ENCODE data around the gene EHD1.

GRCh38 chr11:64864135-64864472 lies 14.3 kb downstream of the EHD1 start:
- TF ChIP-seq EZH2 (IDR thresholded peaks at IDR 0.05; ENCODE audit: low read depth, low read length, severe bottlenecking): no peak
- no peak for TF ChIP-seq EP300 (IDR thresholded peaks at IDR 0.05; ENCODE audit: borderline replicate concordance in 1 of 2, low read depth in 2 of 2, low read length in 2 of 2)
- no peak for TF ChIP-seq USF2 (IDR thresholded peaks at IDR 0.05; ENCODE audit: low read length)
- no peak for TF ChIP-seq CTCF (IDR thresholded peaks at IDR 0.05; ENCODE audit: control extremely low read depth in 1 of 3, insufficient read depth in 1 of 3, low read depth in 1 of 3, low read length in 3 of 3)
- no peak for TF ChIP-seq POLR2AphosphoS5 (IDR thresholded peaks at IDR 0.05; ENCODE audit: low read depth, low read length)
- no peak for TF ChIP-seq CREB1 (IDR thresholded peaks at IDR 0.05)
- no peak for TF ChIP-seq JUND (IDR thresholded peaks at IDR 0.05; ENCODE audit: low read length)
- no peak for TF ChIP-seq CBX8 (IDR thresholded peaks at IDR 0.05; ENCODE audit: borderline replicate concordance, low read depth, low read length)
